H1 (cell line): ENCODE measurements around the gene TOMM6. TPM values are rescaled to one million over a fixed set of nuclear protein-coding genes. Genes with fewer than 3 reads are reported as not detected.

Experiments
- CTCF ChIA-PET: fragments of 300-600 bp; sonication (Branson Sonifier 250); formaldehyde crosslinking; loops from one replicate; lab custom pipeline; 2021; ENCODE audit not compliant: partially characterized antibody; lab: Charles Lee
- POLR2A ChIA-PET: fragments of 300-600 bp; sonication (Branson Sonifier 250); formaldehyde crosslinking; loops from one replicate; lab custom pipeline; 2021; ENCODE audit warnings: inconsistent platforms; ENCODE audit not compliant: partially characterized antibody; lab: Charles Lee
- DNase-seq, 2 experiments: peaks; one replicate each; pipeline versions ENCODE4 v3.0.0 to v3.0.0-alpha.2; 2010 to 2022; ENCODE audit warnings: low spot score in 2 of 2, low read depth in 1 of 2, mixed read lengths in 1 of 2
- FAIRE-seq: peaks from 2 replicates; lab custom pipeline; 2011; peaks lifted over from hg19 to GRCh38; lab: Jason Lieb, UNC
- H2AFZ ChIP-seq: 2 replicates; pipeline ENCODE4 v1.8.1; 2012; ENCODE audit warnings: low read length, inconsistent platforms
- H2AK5ac ChIP-seq: 2 replicates; pipeline ENCODE4 v1.6.1; 2013; ENCODE audit warnings: low read depth, low read length
- H2BK120ac ChIP-seq: replicated peaks from 2 replicates; pipeline ENCODE3; 2013; ENCODE audit warnings: low read depth, low read length, inconsistent platforms
- H2BK12ac ChIP-seq: 2 replicates; pipeline ENCODE4 v1.6.1; 2013; ENCODE audit warnings: low read depth, low read length
- H2BK15ac ChIP-seq: 2 replicates; pipeline ENCODE4 v1.6.1; 2013; ENCODE audit warnings: low read length
- H2BK20ac ChIP-seq: 2 replicates; pipeline ENCODE4 v1.6.1; 2013; ENCODE audit warnings: low read length
- H2BK5ac ChIP-seq: 2 replicates; pipeline ENCODE4 v1.6.1; 2013; ENCODE audit warnings: low read depth, low read length
- H3K14ac ChIP-seq: 2 replicates; pipeline ENCODE4 v1.6.1; 2013; ENCODE audit warnings: inconsistent platforms; ENCODE audit not compliant: insufficient read length
- H3K18ac ChIP-seq: 2 replicates; pipeline ENCODE4 v1.6.1; 2013; ENCODE audit warnings: low read length; ENCODE audit errors: extremely low read depth
- H3K23ac ChIP-seq: 2 replicates; pipeline ENCODE4 v1.6.1; 2013; ENCODE audit warnings: inconsistent platforms; ENCODE audit not compliant: insufficient read length
- H3K23me2 ChIP-seq: 2 replicates; pipeline ENCODE4 v1.6.1; 2013; ENCODE audit warnings: low read depth, low read length
- H3K27ac ChIP-seq: 2 replicates; pipeline ENCODE4 v1.6.1; 2011; ENCODE audit warnings: low read depth, low read length, inconsistent platforms
- H3K27me3 ChIP-seq, 4 experiments: replicated peaks in 1 of 4; 1 replicate in 1 of 4; 2 replicates in 3 of 4; pipeline versions ENCODE4 v1.6.1 to v1.8.1; 2011 to 2013; ENCODE audit warnings: low read length in 3 of 4, mild to moderate bottlenecking in 3 of 4, inconsistent platforms in 2 of 4, mixed read lengths in 2 of 4, moderate library complexity in 1 of 4; ENCODE audit not compliant: control insufficient read depth in 3 of 4, insufficient read depth in 3 of 4; ENCODE audit errors: extremely low read depth in 1 of 4
- H3K36me3 ChIP-seq, 4 experiments: 2 replicates each; pipeline versions ENCODE4 v1.6.1 to v1.8.1; 2011 to 2013; ENCODE audit warnings: mild to moderate bottlenecking in 4 of 4, low read length in 3 of 4, moderate library complexity in 2 of 4, control low read depth in 1 of 4, inconsistent platforms in 1 of 4; ENCODE audit not compliant: insufficient read depth in 4 of 4, control insufficient read depth in 2 of 4
- H3K4ac ChIP-seq: replicated peaks from 2 replicates; pipeline ENCODE3; 2013; ENCODE audit warnings: low read length, low read depth, mixed read lengths, inconsistent platforms; ENCODE audit not compliant: insufficient read length
- H3K4me1 ChIP-seq, 4 experiments: replicated peaks in 1 of 4; 1 replicate in 1 of 4; 2 replicates in 3 of 4; pipeline versions ENCODE4 v1.6.1 to v1.8.1; 2011 to 2013; ENCODE audit warnings: low read length in 3 of 4, inconsistent platforms in 2 of 4, mixed read lengths in 1 of 4; ENCODE audit not compliant: insufficient read depth in 4 of 4, control insufficient read depth in 3 of 4
- H3K4me2 ChIP-seq, 2 experiments: 2 replicates each; pipeline versions ENCODE4 v1.6.1 to v1.8.1; 2011 to 2013; ENCODE audit warnings: low read depth in 2 of 2, low read length in 2 of 2, control low read depth in 1 of 2, inconsistent platforms in 1 of 2, mild to moderate bottlenecking in 1 of 2; ENCODE audit not compliant: insufficient read depth in 1 of 2
- H3K4me3 ChIP-seq, 4 experiments: fragments of 200-600, 300-600 bp in 1 of 4; sonication (generic), shearing (Covaris generic), sonication (Bioruptor Twin) in 1 of 4; 2 replicates each; pipeline versions ENCODE4 v1.5.1 to v1.8.1; 2011 to 2016; ENCODE audit warnings: low read length in 4 of 4, low read depth in 3 of 4, control low read depth in 2 of 4, inconsistent platforms in 2 of 4, mild to moderate bottlenecking in 2 of 4, mixed read lengths in 1 of 4, moderate library complexity in 1 of 4; ENCODE audit not compliant: insufficient read depth in 2 of 4; ENCODE audit errors: extremely low read depth in 1 of 4
- H3K56ac ChIP-seq: replicated peaks from 2 replicates; pipeline ENCODE3; 2013; ENCODE audit warnings: low read depth, mild to moderate bottlenecking, mixed read lengths, low read length, inconsistent platforms; ENCODE audit not compliant: insufficient read length
- H3K79me1 ChIP-seq: 2 replicates; pipeline ENCODE4 v1.6.1; 2013; ENCODE audit warnings: low read depth, low read length, control low read depth
- H3K79me2 ChIP-seq, 2 experiments: 2 replicates each; pipeline versions ENCODE4 v1.6.1 to v1.8.1; 2012 to 2013; ENCODE audit warnings: low read length in 2 of 2, mild to moderate bottlenecking in 2 of 2, inconsistent platforms in 1 of 2; ENCODE audit not compliant: insufficient read depth in 2 of 2, control insufficient read depth in 1 of 2
- H3K9ac ChIP-seq, 4 experiments: replicated peaks in 1 of 4; 1 replicate in 1 of 4; 2 replicates in 3 of 4; pipeline versions ENCODE4 v1.6.1 to v1.8.1; 2011 to 2013; ENCODE audit warnings: low read depth in 3 of 4, low read length in 3 of 4, control low read depth in 2 of 4, mild to moderate bottlenecking in 2 of 4, moderate library complexity in 2 of 4, inconsistent platforms in 1 of 4; ENCODE audit errors: extremely low read depth in 1 of 4
- H3K9me3 ChIP-seq, 2 experiments: 2 replicates each; pipeline versions ENCODE4 v1.6.1 to v1.8.1; 2012 to 2013; ENCODE audit warnings: mild to moderate bottlenecking in 2 of 2, moderate library complexity in 2 of 2, control low read depth in 1 of 2, inconsistent platforms in 1 of 2, low read depth in 1 of 2, low read length in 1 of 2, mixed read lengths in 1 of 2; ENCODE audit not compliant: insufficient read depth in 2 of 2
- H4K20me1 ChIP-seq, 2 experiments: replicated peaks in 1 of 2; 2 replicates each; pipeline versions ENCODE3 to v1.8.1; 2011 to 2013; ENCODE audit warnings: inconsistent platforms in 2 of 2, low read length in 2 of 2, mild to moderate bottlenecking in 1 of 2; ENCODE audit not compliant: insufficient read depth in 2 of 2, control insufficient read depth in 1 of 2
- H4K5ac ChIP-seq: 2 replicates; pipeline ENCODE4 v1.6.1; 2013; ENCODE audit warnings: low read length, low read depth, mixed read lengths, inconsistent platforms; ENCODE audit not compliant: insufficient read length
- H4K8ac ChIP-seq: 2 replicates; pipeline ENCODE4 v1.8.0; 2013; ENCODE audit warnings: mild to moderate bottlenecking, moderate library complexity, low read length, inconsistent platforms; ENCODE audit not compliant: insufficient read depth; ENCODE audit errors: extremely low read depth
- H4K91ac ChIP-seq: replicated peaks from 2 replicates; pipeline ENCODE3; 2013; ENCODE audit warnings: low read length, mixed read lengths, inconsistent platforms; ENCODE audit not compliant: insufficient read length
- EP300 ChIP-seq, 2 experiments: IDR thresholded peaks; 1 replicate in 1 of 2; 2 replicates in 1 of 2; pipeline ENCODE4 v1.6.1; 2011 to 2012; ENCODE audit warnings: low read depth in 2 of 2, low read length in 2 of 2, mild to moderate bottlenecking in 2 of 2, borderline replicate concordance in 1 of 2, inconsistent platforms in 1 of 2, moderate library complexity in 1 of 2
- GABPA ChIP-seq: IDR thresholded peaks from 2 replicates; pipeline ENCODE4 v1.6.1; 2011; ENCODE audit warnings: mild to moderate bottlenecking, low read length, moderate library complexity, borderline replicate concordance; ENCODE audit not compliant: insufficient read depth
- HDAC2 ChIP-seq, 2 experiments: fragments of 300-600 bp in 1 of 2; sonication (generic) in 1 of 2; IDR thresholded peaks; 2 replicates each; pipeline ENCODE4 v1.6.1; 2011 to 2012; ENCODE audit warnings: low read depth in 2 of 2, low read length in 2 of 2, mild to moderate bottlenecking in 2 of 2, moderate library complexity in 2 of 2, borderline replicate concordance in 1 of 2, inconsistent platforms in 1 of 2
- JUN ChIP-seq: IDR thresholded peaks from 2 replicates; pipeline ENCODE4 v1.6.1; 2011; ENCODE audit warnings: low read depth, mild to moderate bottlenecking, improper control_type of control experiment, low read length
- RAD21 ChIP-seq, 2 experiments: IDR thresholded peaks in 1 of 2; conservative IDR thresholded peaks in 1 of 2; 2 replicates each; pipeline ENCODE4 v1.6.1; 2011; ENCODE audit warnings: low read depth in 2 of 2, low read length in 2 of 2, improper control_type of control experiment in 1 of 2, inconsistent platforms in 1 of 2, mild to moderate bottlenecking in 1 of 2, moderate library complexity in 1 of 2
- RBBP5 ChIP-seq: IDR thresholded peaks from 2 replicates; pipeline ENCODE4 v1.7.1; 2012; ENCODE audit warnings: low read depth, mild to moderate bottlenecking, inconsistent platforms, low read length, moderate library complexity, borderline replicate concordance
- RFX5 ChIP-seq: IDR thresholded peaks from 2 replicates; pipeline ENCODE4 v1.6.1; 2011; ENCODE audit warnings: low read depth, low read length, improper control_type of control experiment, borderline replicate concordance
- SUZ12 ChIP-seq: fragments of 200-600 bp; sonication (generic); IDR thresholded peaks from 2 replicates; pipeline ENCODE4 v1.6.1; 2012; ENCODE audit warnings: mild to moderate bottlenecking, inconsistent platforms, low read length, moderate library complexity, mixed read lengths
- TAF7 ChIP-seq: optimal IDR thresholded peaks from 2 replicates; pipeline ENCODE3; 2011; ENCODE audit warnings: low read depth, mild to moderate bottlenecking, inconsistent platforms, low read length, moderate library complexity, borderline replicate concordance
- TCF12 ChIP-seq: IDR thresholded peaks from 2 replicates; pipeline ENCODE4 v1.6.1; 2011; ENCODE audit warnings: low read depth, mild to moderate bottlenecking, low read length
- WGBS, 2 experiments: shearing (Covaris generic) in 1 of 2; methylation state at CpG; one replicate each; pipeline versions ENCODE4 v1.1.6 to v1.1.7; 2013 to 2015; ENCODE audit warnings: low lambda C conversion rate in 2 of 2, mixed read lengths in 2 of 2, inconsistent platforms in 1 of 2, low coverage in 1 of 2, missing lambda C conversion rate in 1 of 2; ENCODE audit not compliant: insufficient replicate concordance in 2 of 2, insufficient coverage in 1 of 2, insufficient read length in 1 of 2; ENCODE audit errors: extremely low coverage in 1 of 2, missing lambda C conversion rate in 1 of 2; 5-methylcytosine and 5-hydroxymethylcytosine counted together
- polyA plus RNA-seq, 7 experiments: library from polyadenylated mRNA; depleted of rRNA in 3 of 7; stranded (reverse) in 5 of 7; unstranded in 2 of 7; fragments of >200 nt in 5 of 7; fragments of 200-250 nt in 2 of 7; gene quantifications; 1 replicate in 5 of 7; 2 replicates in 1 of 7; 4 replicates in 1 of 7; pipeline versions ENCODE4 v1.2.1 to v1.2.3, GENCODE V29; 2011 to 2013; ENCODE audit warnings: missing spikeins in 2 of 7, mixed read lengths in 2 of 7
- total RNA-seq: library from RNA; stranded (reverse); fragmentation: NEBNext Ultra II Directional; extraction: Animal tissue kit (Norgen Biotek cat#: 25700); gene quantifications from 2 replicates; pipeline ENCODE4 v1.2.1, GENCODE V29; 2021
- TF ChIP-seq, protein P1 (sequence below): IDR thresholded peaks from 2 replicates; pipeline ENCODE4 v1.6.1; 2012; ENCODE audit warnings: low read length, inconsistent platforms

Gene TOMM6
- total and polyA plus RNA-seq, 2 of the 8 experiments (the other 6 are each of a cell fraction or from before 2014, with no cell fraction given): 228 to 560 TPM

DNA sequence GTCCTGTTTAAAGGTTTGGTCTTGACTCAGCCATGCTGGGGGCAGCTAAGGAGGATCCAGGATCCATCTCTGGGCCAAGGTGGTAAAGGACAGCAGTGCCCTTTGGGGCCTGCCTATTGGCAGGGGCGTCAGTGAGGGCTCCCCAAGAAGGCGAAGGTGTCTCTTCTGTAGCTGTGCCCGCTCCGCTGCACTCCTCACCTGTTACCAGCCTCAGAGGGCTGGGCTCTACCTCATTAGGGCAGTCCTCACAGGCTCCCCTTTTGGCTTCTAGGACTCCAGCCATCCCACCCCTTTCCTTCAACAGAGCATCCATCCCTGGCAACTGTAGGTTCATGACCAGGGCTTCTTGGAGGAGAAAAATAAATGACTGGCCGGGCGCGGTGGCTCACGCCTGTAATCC, 18.1 kb upstream of the TOMM6 start:
- H3K14ac ChIP-seq: no peak overlapping the region
- 77% methylated on average over 4 of the region's 8 CpGs; no CpG with 5 or more reads in 1 of the 2 experiments for WGBS, 2 experiments
- TF ChIP-seq TCF12 (no peak), RFX5 (no peak), RBBP5 (no peak), GABPA (no peak), JUN (no peak), TAF7 (no peak), EP300 (IDR thresholded peaks at IDR 0.05; ENCODE audit: borderline replicate concordance in 1 of 2, low read depth in 2 of 2, low read length in 2 of 2) (no peak), HDAC2 (IDR thresholded peaks at IDR 0.05; ENCODE audit: borderline replicate concordance in 1 of 2, low read depth in 2 of 2, low read length in 2 of 2) (no peak), SUZ12 (no peak), RAD21 (IDR thresholded peaks at IDR 0.05 in 1 of 2, conservative IDR thresholded peaks at IDR 0.05 in 1 of 2; ENCODE audit: low read depth in 2 of 2, low read length in 2 of 2) (no peak)
- TF ChIP-seq, protein P1, sequence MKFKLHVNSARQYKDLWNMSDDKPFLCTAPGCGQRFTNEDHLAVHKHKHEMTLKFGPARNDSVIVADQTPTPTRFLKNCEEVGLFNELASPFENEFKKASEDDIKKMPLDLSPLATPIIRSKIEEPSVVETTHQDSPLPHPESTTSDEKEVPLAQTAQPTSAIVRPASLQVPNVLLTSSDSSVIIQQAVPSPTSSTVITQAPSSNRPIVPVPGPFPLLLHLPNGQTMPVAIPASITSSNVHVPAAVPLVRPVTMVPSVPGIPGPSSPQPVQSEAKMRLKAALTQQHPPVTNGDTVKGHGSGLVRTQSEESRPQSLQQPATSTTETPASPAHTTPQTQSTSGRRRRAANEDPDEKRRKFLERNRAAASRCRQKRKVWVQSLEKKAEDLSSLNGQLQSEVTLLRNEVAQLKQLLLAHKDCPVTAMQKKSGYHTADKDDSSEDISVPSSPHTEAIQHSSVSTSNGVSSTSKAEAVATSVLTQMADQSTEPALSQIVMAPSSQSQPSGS: no peak

More for the DNA sequence above, 18.1 kb upstream of the TOMM6 start:
- peaks cover 0 to 7% (median 4%) of the 10 kb centered on the region in 4 experiments; a peak in 5 of 8 replicates for H3K36me3 ChIP-seq
- H2BK15ac ChIP-seq: no peak overlapping the region
- no peak overlapping the region for H2BK12ac ChIP-seq
- H3K9ac ChIP-seq: no peak overlapping the region
- no peak overlapping the region for H2BK20ac ChIP-seq
- H2BK5ac ChIP-seq: no peak overlapping the region
- H3K27me3 ChIP-seq: no peaks in the 10 kb centered on the region
- ChIA-PET POLR2A (no interaction called here), CTCF (interaction anchor here (0.6 to 1.9 kb wide), 8 partner anchors 10 to 661 kb away, joined by 3 to 8 read pairs (median 4); partner anchors contain the start of gene TAF8)
- H3K4me3 ChIP-seq: no peak overlapping the region
- no peak overlapping the region for H3K4ac ChIP-seq
- H2AK5ac ChIP-seq: no peak overlapping the region
- FAIRE-seq (no peak), DNase-seq (no peak)
- H3K23me2 ChIP-seq: no peaks in the 10 kb centered on the region
- H2AFZ ChIP-seq: no peak overlapping the region
- no peak overlapping the region for H4K5ac ChIP-seq
- H2BK120ac ChIP-seq: no peak overlapping the region
- H3K4me1 ChIP-seq: no peaks in the 10 kb centered on the region; a peak in 1 of 7 replicates
- H3K18ac ChIP-seq: no peak overlapping the region
- H3K79me2 ChIP-seq: no peaks in the 10 kb centered on the region
- no peak overlapping the region for H4K91ac ChIP-seq
- H4K8ac ChIP-seq: no peak overlapping the region; the same call in 1 of the 2 replicates
- H3K4me2 ChIP-seq: no peak overlapping the region
- no peaks in the 10 kb centered on the region for H3K9me3 ChIP-seq
- no peak overlapping the region for H3K23ac ChIP-seq
- no peak overlapping the region for H3K56ac ChIP-seq
- H3K27ac ChIP-seq: no peak overlapping the region
- no peaks in the 10 kb centered on the region for H4K20me1 ChIP-seq
- no peaks in the 10 kb centered on the region for H3K79me1 ChIP-seq
